ENCODE results near the gene PRRT1B. TPM values are rescaled to one million over a fixed set of nuclear protein-coding genes. Genes with fewer than 3 reads are reported as not detected.

PRRT1B gene
- total RNA-seq, 6 experiments from 2014 or later: 0.25 to 7.3 (median 2.4) TPM

GRCh38 chr9:131578021-131578420 is 32.7 kb downstream of the PRRT1B start:
- intact Hi-C loops (cut with DNase I): no loop called here
- DNase-seq: no peak
- WGBS (ENCODE audit: insufficient coverage, low coverage, low lambda C conversion rate, missing lambda C conversion rate): 82% methylated on average over 4 of the region's 13 CpGs

GRCh38 chr9:131578731-131579504 is 33.6 kb downstream of the PRRT1B start:
- no peak for TF ChIP-seq CTCF (IDR thresholded peaks at IDR 0.05)
- no peak for TF ChIP-seq POLR2A (IDR thresholded peaks at IDR 0.05)
- DNase-seq: peak; percentile 78 to 89 (median 89)
- Histone ChIP-seq H3K9me3 (no peaks in the 10 kb centered on the region), H3K27me3 (no peaks in the 10 kb centered on the region), H3K4me1 (peaks cover 0 to 18% (median 8%) of the 10 kb centered on the region in 4 donors), H3K36me3 (peaks cover 0 to 32% (median 3%) of the 10 kb centered on the region in 4 donors), H3K4me3 (no peak overlapping the region), H3K27ac (peak overlapping the region in 2 of 3 donors; percentile 33 to 60)
- intact Hi-C loops (cut with DNase I): no loop called here
- 40% methylated on average over 6 of the region's 26 CpGs for WGBS (ENCODE audit: insufficient coverage, low coverage, low lambda C conversion rate, missing lambda C conversion rate)
- ATAC-seq: peak; percentile 86 to 94 (median 90)

More at GRCh38 chr9:131578021-131578420, 32.7 kb downstream of the PRRT1B start:
- peaks cover 0 to 28% (median 1%) of the 10 kb centered on the region in 4 donors for H3K36me3 ChIP-seq
- peaks cover 0 to 18% (median 8%) of the 10 kb centered on the region in 4 donors for H3K4me1 ChIP-seq
- no peaks in the 10 kb centered on the region for H3K27me3 ChIP-seq
- H3K9me3 ChIP-seq: no peaks in the 10 kb centered on the region
- no peak for TF ChIP-seq POLR2A (IDR thresholded peaks at IDR 0.05)
- TF ChIP-seq CTCF (IDR thresholded peaks at IDR 0.05): no peak
- no peak for ATAC-seq
- H3K4me3 ChIP-seq: no peak overlapping the region
- no peak overlapping the region for H3K27ac ChIP-seq

- Histone ChIP-seq H3K27me3 (no peaks in the 10 kb centered on the region), H3K4me1 (peaks cover 0 to 18% (median 8%) of the 10 kb centered on the region in 4 donors), H3K4me3 (no peak overlapping the region), H3K27ac (peak overlapping the region in 2 of 3 donors; percentile 33 to 60), H3K36me3 (peaks cover 0 to 41% (median 4%) of the 10 kb centered on the region in 4 donors), H3K9me3 (no peaks in the 10 kb centered on the region)
- intact Hi-C loops (cut with DNase I): no loop called here
- 40% methylated on average over 1 of the region's 8 CpGs for WGBS (ENCODE audit: insufficient coverage, low coverage, low lambda C conversion rate, missing lambda C conversion rate)
- DNase-seq (peak in 1 of 3 donors; percentile 50), ATAC-seq (peak; percentile 16 to 52 (median 38))
- TF ChIP-seq CTCF (IDR thresholded peaks at IDR 0.05) (no peak), POLR2A (IDR thresholded peaks at IDR 0.05) (no peak)
These were observed 34.5 kb downstream of the PRRT1B start for GRCh38 chr9:131579789-131580211.

- Histone ChIP-seq H3K4me3 (no peak overlapping the region), H3K27me3 (no peaks in the 10 kb centered on the region), H3K9me3 (no peaks in the 10 kb centered on the region), H3K27ac (peak overlapping the region in 1 of 3 donors; percentile 33), H3K36me3 (peaks cover 0 to 41% (median 4%) of the 10 kb centered on the region in 4 donors), H3K4me1 (peaks cover 0 to 18% (median 8%) of the 10 kb centered on the region in 4 donors)
- DNase-seq (no peak), ATAC-seq (peak in 1 of 4 donors; percentile 12)
- WGBS (ENCODE audit: insufficient coverage, low coverage, low lambda C conversion rate, missing lambda C conversion rate): 77% methylated on average over 3 of the region's 9 CpGs
- intact Hi-C loops (cut with DNase I): no loop called here
- TF ChIP-seq CTCF (IDR thresholded peaks at IDR 0.05) (no peak), POLR2A (IDR thresholded peaks at IDR 0.05) (no peak)
These were observed 35.0 kb downstream of the PRRT1B start for GRCh38 chr9:131580358-131580757.

All from right lobe of liver (tissue), 6 donors.